Activated CD4-positive, alpha-beta T cell treated with anti-CD3 and anti-CD28 coated beads, Interleukin-2, Interleukin-4, amounts not matched to agents 100 ng/mL and 50 ng/mL, durations not matched to agents 16 hours and 8 hours (primary cell): ENCODE measurements around the gene DAB2IP.

Source experiments
- DNase-seq: peaks from one replicate; pipeline ENCODE4 v3.0.0-alpha.2; 2020; ENCODE audit warnings: low spot score

DAB2IP gene

DNA sequence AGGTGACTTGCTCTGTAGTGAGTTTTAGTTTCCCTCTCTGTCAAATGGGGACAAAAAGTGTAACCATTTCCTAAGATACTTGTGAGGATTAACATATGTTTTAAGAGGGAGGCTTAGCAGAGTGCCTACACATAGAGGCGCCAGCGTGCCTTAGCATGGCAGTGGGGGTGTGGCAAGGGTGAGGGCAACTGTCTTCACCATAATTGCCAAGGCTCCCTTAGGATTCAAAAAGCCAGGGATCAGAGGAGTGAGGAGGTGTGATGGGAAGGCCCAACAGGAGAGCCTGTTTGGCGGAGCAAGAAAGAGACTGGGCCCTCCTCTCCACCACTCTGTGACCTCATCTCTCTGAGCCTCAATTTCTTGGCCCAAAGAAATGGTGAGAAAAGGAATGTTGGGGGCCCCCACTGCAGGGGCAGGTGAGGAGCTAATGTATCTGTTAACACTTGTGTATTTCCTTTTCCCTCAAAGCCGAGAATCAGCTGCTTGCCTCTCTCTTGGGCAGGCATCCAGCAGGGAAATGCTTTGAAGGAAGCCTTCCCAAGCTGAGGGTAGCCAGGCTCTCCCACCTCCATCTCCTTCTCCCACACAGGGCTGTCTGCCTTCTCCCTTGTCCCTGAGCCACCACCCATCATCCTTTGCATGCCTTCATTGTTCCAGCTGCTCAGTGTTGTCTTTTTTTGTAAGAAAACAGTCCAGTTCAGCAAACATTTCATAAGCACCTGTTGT is 76.0 kb downstream of the DAB2IP start:
- DNase-seq = no peak

DNA sequence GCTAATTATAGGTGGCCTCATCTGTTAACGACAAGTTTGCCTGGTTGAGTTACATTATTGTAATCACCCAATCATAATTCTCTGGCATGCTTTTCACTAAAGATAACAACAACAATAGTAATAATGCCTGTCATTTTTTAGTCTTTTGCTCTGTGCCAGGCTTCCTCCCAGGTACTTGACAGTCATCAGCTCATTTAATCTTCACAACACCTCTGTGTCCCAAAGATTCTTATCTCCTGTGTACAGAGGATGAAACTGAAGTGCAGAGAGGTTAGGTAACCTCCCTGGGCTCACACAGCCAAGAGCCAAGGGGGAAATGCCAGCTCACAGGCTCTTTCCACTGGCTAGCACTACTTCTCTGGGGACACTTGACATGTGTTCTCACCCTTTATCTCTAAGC is 77.5 kb downstream of the DAB2IP start:
- no peak for DNase-seq

DNA sequence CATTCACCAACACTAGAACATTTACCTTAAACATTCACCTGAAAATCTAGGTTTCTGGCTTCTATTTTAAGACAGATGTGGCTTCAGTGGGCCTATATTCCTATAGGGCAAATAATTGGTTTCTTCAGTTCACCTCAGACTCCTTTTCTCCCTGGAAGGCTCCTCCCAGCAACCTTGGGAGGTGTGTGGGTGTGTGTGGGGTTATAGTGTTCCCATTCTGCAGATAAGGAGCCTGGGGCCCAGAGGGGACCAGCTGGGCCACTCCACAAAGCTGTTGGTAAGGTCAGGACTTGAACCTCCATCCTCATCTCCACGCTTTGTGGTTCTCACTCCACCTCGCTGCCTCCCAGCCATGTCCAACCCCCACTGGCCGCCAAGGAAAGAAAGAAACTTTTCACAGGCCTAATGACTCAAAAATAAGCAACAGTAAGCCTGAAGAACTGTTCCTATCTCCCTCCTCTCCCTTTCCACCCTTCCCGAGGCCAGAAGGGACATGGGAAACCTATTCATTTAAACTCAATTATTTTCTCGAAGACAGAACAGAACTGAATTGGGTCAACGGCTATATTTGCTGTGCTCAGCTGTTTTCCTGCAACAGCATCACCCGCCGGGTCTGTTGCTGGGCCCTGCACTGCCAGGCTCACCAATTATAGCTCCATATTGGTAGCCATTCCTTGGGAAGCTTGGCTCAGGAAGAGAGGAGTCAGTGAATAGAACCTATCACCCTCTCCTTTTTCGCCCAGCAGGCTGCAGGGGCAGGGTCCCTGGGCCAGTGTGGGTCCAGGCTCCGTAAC is 78.5 kb downstream of the DAB2IP start:
- no peak for DNase-seq

DNA sequence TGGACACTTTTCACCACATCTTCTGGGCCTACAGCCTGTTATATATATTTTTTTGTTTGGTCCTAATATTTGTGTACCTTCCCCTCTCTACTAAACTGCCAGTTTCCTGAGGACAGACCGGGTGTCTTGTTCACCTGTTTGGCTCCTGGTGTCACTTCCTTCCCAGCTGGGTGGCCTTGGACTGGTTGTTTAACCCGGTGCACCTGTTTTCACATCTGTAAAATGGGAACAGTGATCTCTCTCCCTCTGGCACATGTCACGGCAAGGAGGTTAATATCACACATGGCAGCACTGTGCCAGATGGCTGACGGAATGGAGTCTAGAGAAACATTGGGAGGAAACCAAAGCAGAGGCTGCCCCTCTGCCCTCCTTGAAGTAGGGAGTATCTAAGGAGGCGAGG is 79.7 kb downstream of the DAB2IP start:
- no peak for DNase-seq

DNA sequence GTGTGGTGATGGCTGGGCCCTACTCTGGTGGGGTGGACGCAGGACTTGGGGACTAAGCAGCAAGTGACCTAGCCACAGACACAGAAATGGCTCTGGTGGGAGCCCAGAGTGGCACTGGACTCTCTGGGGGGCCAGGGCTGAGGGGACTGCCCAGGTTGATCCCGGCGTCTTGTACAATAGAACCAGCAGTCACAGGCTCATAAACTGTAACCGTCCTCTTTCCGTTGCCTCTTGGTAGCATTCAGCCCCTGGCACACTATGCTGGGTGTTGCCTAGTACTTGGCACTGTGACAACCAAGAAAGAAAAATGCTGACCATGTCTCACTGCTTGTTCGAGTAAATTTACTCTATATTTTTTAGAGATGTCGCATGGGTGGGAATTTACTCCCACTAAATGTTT is 80.5 kb downstream of the DAB2IP start:
- DNase-seq = no peak

DNA sequence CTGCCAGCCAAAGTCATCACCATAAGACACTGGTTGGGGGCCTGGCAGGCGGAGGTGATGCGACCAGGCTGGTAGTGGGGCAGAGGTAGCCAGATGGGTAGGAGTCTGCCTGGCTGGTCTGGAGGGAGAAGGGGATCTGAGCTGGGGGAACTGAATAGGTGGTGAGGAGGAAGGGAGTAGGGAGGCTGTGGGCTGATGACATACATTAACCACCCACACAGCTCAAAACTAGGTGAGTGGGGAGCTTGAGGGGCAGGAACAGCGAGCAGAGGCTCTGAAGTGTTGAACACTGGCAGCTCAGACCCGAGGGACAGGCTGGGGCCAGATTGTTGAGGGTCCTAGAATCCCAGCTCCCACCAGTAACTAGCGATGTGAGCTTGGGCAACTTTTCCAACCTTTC is 81.0 kb downstream of the DAB2IP start:
- no peak for DNase-seq

DNA sequence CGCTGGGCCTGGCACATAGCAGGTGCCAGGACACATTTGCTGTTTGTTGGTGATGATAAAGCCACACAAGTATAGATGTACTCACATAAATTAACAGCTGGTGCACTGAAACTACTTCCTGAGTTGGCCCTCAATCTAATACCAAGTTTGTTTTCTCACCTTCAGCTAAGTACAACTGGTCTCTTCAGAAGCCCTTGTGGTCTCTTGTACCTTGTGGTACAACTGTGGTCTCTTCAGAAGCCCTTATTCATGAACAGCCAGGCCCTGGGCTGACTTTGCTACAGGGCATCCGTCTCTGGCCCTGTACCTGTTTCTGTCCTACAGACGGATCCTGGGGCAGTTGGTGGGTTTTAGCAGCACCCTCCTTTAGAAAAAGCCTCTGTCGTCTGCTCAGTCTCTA is 81.5 kb downstream of the DAB2IP start:
- DNase-seq = no peak

DNA sequence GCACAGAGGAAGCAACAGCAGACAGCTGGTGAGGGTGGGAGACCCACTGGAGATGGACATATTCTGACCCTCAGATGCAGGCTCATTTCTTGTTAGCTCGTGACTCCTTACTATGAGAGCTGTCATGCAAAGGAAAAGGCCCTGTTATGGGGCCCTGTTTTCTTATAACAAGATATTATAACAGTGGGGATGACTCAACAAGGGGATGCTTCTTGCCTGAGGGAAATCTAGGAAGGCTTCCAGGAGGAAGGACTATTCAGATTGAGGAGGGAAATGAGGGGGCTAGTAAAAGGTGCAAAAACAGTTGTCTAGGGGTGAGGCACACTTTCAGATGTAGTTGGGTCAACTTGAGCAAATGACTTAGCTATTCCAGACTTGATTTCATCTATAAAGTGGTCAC is 83.0 kb downstream of the DAB2IP start:
- DNase-seq = no peak

DNA sequence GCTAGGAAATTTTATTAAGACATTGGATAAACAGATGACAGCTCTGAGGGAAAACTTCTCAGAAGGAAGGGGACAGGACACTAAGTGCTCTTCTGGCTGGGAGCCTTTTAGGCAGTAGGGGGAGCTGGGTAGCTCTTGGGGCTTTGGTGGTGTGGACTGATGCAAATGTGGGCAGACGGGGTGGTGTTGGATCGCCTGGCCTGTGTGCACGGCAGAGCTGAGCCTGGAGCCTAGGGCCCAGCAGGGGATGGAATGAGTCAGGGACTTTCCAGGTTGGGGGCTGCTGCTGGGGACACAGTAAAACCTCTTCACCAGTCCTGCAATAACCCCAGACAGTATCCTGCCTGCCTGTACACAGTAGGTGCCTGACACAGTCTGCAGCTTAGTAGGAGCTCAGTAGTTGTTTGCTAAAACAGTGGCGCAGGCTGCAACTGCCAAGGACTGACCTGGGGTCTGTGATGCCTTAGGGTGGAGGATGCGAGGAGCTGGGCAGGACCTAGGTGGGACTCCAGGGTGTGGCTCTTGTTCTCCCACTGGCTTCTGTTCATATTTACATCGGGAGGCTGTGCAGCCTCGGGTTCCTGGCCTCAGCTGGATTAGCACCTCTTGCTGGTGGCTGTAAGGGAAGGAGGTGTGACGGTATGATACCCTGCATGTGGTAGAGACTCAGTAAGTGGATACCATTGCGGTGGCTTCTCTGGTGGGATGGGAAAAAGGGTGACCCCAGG is 83.8 kb downstream of the DAB2IP start:
- DNase-seq = peak; percentile 18

DNA sequence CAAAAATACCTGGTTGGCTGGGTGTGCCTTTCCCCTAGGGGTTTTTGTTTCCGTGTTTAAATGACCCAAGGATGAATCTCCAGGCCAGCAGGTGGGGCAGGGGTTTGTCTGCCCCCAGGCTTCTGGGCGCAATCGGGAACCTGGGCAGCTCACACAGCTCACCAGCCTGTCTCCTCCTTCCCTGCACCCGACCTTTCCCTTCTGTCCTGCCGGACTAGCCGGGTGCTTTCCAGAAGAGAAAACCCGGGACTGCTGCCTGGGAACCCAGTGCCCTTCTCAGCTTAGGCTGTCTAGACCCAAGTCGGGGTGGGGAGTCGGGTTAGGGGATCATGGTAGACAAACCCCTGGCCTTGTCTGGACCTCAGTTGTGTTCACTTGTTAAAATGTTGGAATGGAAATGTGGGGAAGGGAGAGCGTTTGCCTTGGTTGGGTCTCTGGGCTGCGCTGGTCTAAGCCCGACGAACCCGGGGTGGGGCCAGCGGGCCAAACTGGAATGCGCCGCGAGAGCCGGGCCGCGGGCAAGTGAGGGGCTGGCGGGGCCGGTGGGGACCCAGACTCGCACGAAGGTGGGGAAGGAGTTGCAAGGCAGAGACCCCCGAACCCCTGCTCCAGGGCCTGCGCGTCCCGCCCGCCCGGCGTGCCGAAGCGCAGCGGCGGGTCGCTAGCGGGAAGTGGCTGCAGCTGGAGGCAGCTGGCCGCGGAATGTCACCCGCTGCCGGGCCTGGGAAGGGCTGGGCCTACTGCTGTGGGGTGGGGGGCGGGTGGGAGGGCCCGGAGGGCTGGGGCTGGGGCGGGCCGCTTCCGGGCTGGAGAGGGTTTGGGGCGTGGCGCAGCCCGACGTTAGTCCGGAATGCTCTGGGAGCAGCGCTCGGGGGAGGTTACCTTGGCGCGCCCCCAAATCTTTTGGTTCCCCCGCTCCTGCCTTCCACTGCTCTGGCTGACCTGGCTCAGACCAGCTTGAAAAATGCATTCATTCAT is 84.6 kb downstream of the DAB2IP start:
- no peak for DNase-seq

DNA sequence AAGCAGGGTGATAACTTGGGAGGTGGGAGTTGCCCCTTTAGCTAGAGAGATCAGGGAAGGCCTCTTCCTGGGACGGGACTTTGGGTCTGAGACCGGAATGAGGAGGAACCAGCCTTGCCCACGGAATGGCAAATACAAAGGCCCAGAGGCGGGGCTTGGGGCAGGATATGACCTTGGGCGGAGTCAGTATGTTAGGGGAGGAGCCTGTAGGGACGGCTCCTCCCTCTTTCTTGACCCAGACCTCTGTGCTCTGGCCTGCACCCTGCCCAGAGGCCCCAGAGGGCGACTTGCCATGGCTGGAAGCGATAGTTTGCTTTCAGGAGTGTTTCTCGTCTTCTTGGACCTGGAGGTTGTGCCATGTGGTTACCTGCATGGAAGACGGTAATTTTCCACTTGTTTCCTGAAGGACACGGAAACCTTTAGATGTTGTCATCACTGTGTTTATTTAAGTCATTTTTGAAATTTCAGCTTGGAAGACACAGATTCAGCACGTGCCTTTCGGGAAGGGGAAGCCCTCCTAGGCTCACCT is 85.6 kb downstream of the DAB2IP start:
- no peak for DNase-seq

DNA sequence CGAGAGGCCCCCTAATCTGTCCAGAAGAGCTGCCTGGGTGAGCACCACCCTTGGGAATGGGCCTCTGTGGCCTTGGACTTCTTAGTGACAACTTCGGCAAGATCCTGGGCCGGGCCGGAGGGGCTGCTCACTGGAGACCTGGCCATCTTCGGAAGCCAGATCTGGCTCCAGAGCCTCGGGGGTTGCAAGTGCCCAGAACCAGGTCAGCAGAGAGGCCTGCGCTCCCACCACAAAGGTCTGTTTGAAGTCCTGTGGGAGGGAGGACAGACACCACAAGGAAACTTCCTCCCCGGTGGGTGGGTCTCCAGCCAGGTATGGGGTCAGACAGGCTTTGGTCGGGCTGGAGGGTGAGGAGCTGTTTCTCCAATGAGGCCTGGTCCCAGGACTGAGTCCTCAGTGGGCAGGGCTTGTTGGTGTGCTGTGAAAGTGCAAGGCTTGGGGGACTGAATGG is 86.1 kb downstream of the DAB2IP start:
- no peak for DNase-seq

DNA sequence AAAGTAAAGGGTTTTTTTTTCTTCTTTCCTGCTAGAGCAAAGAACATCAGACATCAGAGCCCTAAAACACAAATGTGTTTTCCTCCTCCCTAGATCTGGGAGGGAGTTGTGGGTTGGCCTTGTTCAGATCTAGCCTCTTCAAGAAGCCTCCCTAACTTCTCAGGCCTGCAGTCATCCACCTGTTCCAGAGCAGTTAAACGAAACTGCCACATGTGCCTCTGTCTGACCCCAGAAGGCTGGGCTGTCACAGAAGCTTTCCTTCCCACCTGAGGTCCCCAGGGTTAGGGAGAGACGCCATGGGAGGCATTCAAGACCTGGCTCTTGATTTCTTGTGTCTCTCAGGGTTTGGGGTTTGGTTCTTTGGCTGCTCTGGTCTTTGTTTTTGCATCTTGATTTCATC is 87.0 kb downstream of the DAB2IP start:
- no peak for DNase-seq

DNA sequence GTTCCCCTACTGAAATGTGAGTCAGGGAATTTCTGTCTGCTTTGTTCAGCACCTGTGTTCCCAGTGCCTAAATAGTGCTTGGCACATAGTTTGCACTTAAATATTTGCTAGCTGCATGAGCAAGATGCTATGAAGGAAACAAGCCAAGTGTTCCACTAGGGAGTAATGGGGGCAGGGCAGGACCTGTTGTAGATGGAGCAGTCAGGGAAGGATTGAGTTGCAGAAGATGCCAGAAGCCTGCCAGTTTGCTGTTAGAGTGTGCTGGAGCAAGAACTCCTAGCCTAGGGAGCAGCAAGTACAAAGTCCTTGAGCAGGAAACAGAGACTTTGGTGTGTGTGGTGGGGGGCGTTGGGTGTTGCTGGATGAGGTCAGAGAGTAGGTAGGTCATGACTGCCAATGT is 87.5 kb downstream of the DAB2IP start:
- DNase-seq = no peak

DNA sequence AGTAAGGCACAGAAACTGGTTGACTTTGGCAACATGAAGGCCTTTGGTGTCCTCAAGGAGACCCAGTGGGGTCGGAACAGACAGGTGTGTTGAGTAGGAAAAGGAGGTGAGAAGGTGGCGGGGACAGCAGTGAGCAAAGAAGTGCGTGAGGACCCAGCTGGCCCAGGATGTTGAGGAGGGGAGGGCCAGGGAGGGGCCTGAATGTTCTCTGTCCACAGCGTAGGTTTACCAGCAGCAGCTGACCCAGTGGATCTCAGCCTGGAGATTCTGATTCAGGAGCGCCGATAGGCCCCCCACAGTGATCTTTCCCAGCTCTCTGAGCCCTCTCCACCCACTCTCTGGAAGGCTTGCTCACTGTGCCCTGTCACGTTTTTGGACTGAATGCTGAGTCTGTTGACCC is 88.5 kb downstream of the DAB2IP start:
- DNase-seq = no peak

DNA sequence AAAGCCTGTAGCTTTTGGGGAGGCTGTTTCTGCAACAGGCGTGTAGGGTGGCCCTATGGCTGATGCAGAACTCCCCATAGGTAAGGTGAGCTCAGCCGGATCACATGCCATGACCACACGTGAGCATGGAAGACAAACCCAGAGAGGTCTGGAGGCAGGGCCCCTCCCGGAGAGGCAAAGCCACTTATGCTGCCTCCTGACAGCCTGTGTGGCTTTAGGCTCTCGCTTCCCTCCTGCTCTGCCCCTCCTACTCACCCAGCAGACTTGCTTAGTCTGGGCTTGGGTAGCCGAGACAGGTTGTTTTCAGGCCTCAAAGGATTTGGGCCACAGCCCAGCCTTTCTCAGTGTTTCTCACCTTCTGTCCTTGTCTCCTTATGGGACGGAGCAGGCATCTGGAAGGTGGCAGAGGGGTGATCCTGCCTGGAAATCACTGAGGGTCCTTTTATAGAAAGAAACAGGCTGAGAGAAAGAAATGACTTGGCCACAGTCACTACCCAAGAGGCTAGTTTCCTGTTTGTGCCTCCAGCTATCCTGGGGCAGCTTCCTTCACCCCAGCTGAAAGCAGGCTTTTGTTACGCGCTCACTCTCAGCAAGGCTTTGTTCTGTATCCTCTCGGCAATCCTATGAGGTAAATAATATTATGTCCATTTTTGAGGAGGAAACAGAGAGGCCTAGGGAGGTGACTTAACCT is 89.9 kb downstream of the DAB2IP start:
- no peak for DNase-seq

DNA sequence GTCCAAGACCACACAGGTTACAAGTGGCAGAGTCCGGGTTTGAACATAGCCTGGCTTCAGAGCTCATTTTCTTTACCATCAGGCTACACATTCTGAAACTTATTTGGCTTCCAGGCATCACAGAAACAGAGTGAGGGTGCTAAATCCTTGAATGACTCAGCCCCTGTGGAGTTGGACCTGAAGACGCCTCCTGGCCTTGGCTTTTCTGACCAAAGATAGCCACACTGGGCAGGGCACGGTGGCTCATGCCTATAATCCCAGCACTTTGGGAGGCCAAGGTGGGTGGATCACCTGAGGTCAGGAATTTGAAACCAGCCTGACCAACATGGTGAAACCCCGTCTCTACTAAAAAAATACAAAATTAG is 90.5 kb downstream of the DAB2IP start:
- DNase-seq = peak; percentile 51

DNA sequence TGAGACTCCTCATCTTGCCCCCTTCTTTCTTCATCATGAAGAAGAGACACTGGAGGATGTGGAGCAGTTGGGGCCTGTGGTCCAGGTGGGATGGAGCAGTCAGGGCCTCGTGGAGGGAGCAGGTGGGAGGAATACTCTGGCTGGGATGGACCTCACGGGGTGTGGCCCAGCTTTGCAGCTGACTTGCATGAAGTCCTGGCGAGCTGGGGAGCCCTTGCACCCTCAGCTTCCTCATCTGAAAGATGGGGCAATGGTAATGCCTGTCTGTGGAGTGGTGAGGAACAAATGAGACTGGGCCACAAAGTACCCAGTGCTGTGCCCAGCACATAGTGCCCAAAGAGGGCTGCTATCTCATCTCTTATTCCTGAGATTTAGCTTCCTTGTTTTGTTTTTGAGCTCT is 91.5 kb downstream of the DAB2IP start:
- DNase-seq = no peak

DNA sequence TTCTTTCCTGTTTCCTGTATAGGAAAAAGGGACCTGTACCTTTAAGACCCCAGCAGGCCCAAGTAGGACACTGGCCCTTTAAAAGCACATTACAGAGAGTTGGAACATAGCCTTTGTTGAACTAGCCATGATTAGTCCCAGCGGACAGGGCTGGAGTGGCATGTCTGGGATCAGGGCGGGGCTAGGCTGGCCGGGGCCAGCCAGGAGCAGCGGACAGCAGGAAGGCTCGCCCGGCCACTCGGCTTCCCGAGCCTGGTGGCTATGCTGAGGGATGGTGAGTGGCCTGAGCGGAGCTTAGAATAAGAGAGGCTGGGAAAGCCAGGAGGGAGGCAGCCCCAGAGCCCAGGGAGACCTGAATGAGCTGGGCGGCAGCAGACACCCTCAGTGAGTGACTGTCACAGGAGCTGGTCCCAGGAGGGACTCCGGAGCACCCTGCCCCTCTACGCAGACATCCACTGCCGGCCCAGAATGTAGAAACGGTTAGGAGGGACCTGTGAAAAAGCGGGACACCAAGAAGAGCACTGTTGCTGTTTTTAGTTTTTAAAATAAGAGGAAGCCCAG is 92.1 kb downstream of the DAB2IP start:
- no peak for DNase-seq

DNA sequence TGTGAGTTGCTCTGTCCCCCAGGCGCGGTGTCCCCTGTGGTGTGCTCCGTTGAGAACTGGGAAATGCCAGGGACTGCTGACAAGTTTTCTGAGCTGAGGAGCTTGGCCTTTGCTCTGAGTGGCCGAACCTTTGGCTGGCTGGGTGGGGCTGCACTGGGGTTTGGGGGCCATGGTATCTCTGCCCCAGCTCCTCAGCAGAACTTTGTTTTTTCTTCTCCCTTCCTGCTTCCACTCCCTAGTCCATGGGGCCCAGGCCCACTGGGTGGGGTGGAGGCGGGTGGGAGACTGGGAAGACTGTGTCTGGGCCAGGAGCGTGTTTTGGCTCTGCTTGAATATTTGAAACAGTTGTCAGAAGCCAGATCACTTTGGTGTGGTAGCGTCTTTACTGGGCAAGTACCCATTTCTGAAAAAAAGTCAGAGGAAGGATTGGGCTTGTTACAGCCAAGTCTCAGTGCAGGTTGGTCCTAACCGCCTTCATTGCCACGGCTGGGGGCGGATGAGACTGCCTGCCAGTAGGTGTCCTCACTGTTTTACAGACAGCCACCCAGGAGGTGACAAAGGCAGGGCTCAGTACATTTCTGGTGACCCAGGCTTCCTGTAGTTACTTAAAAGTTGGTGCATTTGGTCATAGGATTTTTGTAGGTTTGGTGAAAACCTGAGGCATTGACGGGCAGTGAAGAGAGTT is 92.7 kb downstream of the DAB2IP start:
- peak; percentile 57 for DNase-seq
